Tongue (tissue), 2 donors: ENCODE data around the gene SEMA4C. TPM values are rescaled to one million over a fixed set of nuclear protein-coding genes. Genes with fewer than 3 reads are reported as not detected.
"Not testable (repeated sequence)": the region's sequence is repeated elsewhere in the genome, so short reads cannot be mapped to it uniquely, and the experiment has no call there.

ENCODE experiments used
- DNase-seq: peaks from one replicate; pipeline ENCODE4 v3.0.0-alpha.2; 2015
- total RNA-seq: library from RNA; depleted of rRNA; stranded (reverse); fragments of >200 nt; gene quantifications from one replicate; pipeline ENCODE4 v1.2.3, GENCODE V29; 2014

Gene SEMA4C
- total RNA-seq, 1 donor from 2014 or later, result 52.2 TPM

GRCh38 chr2:96898135-96898505 is 28.2 kb upstream of the SEMA4C start:
- no peak for DNase-seq

- DNase-seq, result no peak
Measured at GRCh38 chr2:96897491-96898134, 27.7 kb upstream of the SEMA4C start.

GRCh38 chr2:96895746-96896651 is 26.1 kb upstream of the SEMA4C start:
- peak; percentile 75 for DNase-seq

- no peak for DNase-seq
Measured at GRCh38 chr2:96895032-96895745, 25.3 kb upstream of the SEMA4C start.

GRCh38 chr2:96894151-96894531 is 24.3 kb upstream of the SEMA4C start:
- no peak for DNase-seq

- DNase-seq, result no peak
Measured at GRCh38 chr2:96893289-96894150, 23.6 kb upstream of the SEMA4C start.

- no peak for DNase-seq
Measured at GRCh38 chr2:96891591-96892333, 21.9 kb upstream of the SEMA4C start.

- no peak for DNase-seq
Measured at GRCh38 chr2:96890726-96891385, 21.0 kb upstream of the SEMA4C start.

GRCh38 chr2:96890252-96890651 is 20.4 kb upstream of the SEMA4C start:
- DNase-seq, result no peak

GRCh38 chr2:96889502-96889901 is 19.6 kb upstream of the SEMA4C start:
- not testable (repeated sequence) for DNase-seq

- DNase-seq, result peak; percentile 84
Measured at GRCh38 chr2:96888072-96889011, 18.5 kb upstream of the SEMA4C start.

GRCh38 chr2:96887493-96888012 is 17.7 kb upstream of the SEMA4C start:
- DNase-seq, result peak; percentile 80

- no peak for DNase-seq
Measured at GRCh38 chr2:96885432-96886347, 15.8 kb upstream of the SEMA4C start.

GRCh38 chr2:96884299-96885094 is 14.6 kb upstream of the SEMA4C start:
- no peak for DNase-seq

GRCh38 chr2:96883306-96883705 is 13.4 kb upstream of the SEMA4C start:
- DNase-seq, result no peak

- no peak for DNase-seq
Measured at GRCh38 chr2:96882906-96883305, 13.0 kb upstream of the SEMA4C start.

- peak; percentile 45 for DNase-seq
Measured at GRCh38 chr2:96882230-96882629, 12.3 kb upstream of the SEMA4C start.
